Smooth muscle cell (in vitro differentiated cells): Measurements from ENCODE around the gene SPATA17. TPM values are rescaled to one million over a fixed set of nuclear protein-coding genes. Genes with fewer than 3 reads are reported as not detected.

Experiments used
- DNase-seq: peaks from one replicate; lab custom pipeline; 2025; ENCODE audit not compliant: unreplicated experiment; lab: John Stamatoyannopoulos, UW
- H2AFZ ChIP-seq: fragments of 200-600 bp; sonication (generic); 2 replicates; pipeline ENCODE4 v1.6.0; 2016; ENCODE audit warnings: antibody characterized with exemption, low read depth, mild to moderate bottlenecking
- H3F3A ChIP-seq: fragments of 200-600 bp; sonication (generic); 2 replicates; pipeline ENCODE4 v1.6.0; 2017; ENCODE audit warnings: antibody characterized with exemption, low read depth
- H3K27ac ChIP-seq: fragments of 200-600 bp; sonication (generic); 2 replicates; pipeline ENCODE4 v1.5.1; 2016; ENCODE audit warnings: low read depth, mild to moderate bottlenecking
- H3K27me3 ChIP-seq: fragments of 200-600 bp; sonication (generic); 2 replicates; pipeline ENCODE4 v1.6.1; 2016; ENCODE audit warnings: low read depth, mild to moderate bottlenecking
- H3K36me3 ChIP-seq: fragments of 200-600 bp; sonication (generic); 2 replicates; pipeline ENCODE4 v1.5.1; 2016; ENCODE audit warnings: low read depth
- H3K4me1 ChIP-seq: fragments of 200-600 bp; sonication (generic); 2 replicates; pipeline ENCODE4 v1.5.1; 2016; ENCODE audit warnings: low read depth
- H3K4me2 ChIP-seq: fragments of 200-600 bp; sonication (generic); 2 replicates; pipeline ENCODE4 v1.6.0; 2016; ENCODE audit warnings: mild to moderate bottlenecking
- H3K4me3 ChIP-seq: fragments of 200-600 bp; sonication (generic); 2 replicates; pipeline ENCODE4 v1.5.1; 2016; ENCODE audit warnings: mild to moderate bottlenecking
- H3K79me2 ChIP-seq: fragments of 200-600 bp; sonication (generic); 2 replicates; pipeline ENCODE4 v1.6.0; 2016; ENCODE audit warnings: low read depth, mild to moderate bottlenecking
- H3K9ac ChIP-seq: fragments of 200-600 bp; sonication (generic); 2 replicates; pipeline ENCODE4 v1.6.0; 2016; ENCODE audit warnings: low read depth
- H3K9me3 ChIP-seq: fragments of 200-600 bp; sonication (generic); replicated peaks from 2 replicates; pipeline ENCODE4 v1.5.1; 2016; ENCODE audit warnings: low read depth
- H4K20me1 ChIP-seq: fragments of 200-600 bp; sonication (generic); 2 replicates; pipeline ENCODE4 v1.6.0; 2016; ENCODE audit warnings: low read depth
- WGBS: methylation state at CpG from one replicate; pipeline ENCODE4 v1.1.7; 2016; ENCODE audit warnings: low lambda C conversion rate; 5-methylcytosine and 5-hydroxymethylcytosine counted together
- polyA plus RNA-seq: library from polyadenylated mRNA; unstranded; fragments of >200 nt; fragmentation: Nextera tagmentation; extraction: Ambion mirVana; gene quantifications from 2 replicates; pipeline ENCODE4 v1.2.1, GENCODE V29; 2016
- total RNA-seq: library from RNA; depleted of rRNA; stranded (reverse); fragments of >200 nt; gene quantifications from 2 replicates; pipeline ENCODE4 v1.2.3, GENCODE V29; 2014
- TF ChIP-seq, protein P1 (sequence below): fragments of 200-600 bp; sonication (generic); IDR thresholded peaks from 2 replicates; pipeline ENCODE4 v1.5.1; 2017; ENCODE audit warnings: borderline replicate concordance, mild to moderate bottlenecking, antibody characterized with exemption; ENCODE audit not compliant: insufficient read depth, poor library complexity, severe bottlenecking

SPATA17 gene
- total and polyA plus RNA-seq, 2 experiments from 2014 or later = 0.13 to 1.6 TPM

DNA sequence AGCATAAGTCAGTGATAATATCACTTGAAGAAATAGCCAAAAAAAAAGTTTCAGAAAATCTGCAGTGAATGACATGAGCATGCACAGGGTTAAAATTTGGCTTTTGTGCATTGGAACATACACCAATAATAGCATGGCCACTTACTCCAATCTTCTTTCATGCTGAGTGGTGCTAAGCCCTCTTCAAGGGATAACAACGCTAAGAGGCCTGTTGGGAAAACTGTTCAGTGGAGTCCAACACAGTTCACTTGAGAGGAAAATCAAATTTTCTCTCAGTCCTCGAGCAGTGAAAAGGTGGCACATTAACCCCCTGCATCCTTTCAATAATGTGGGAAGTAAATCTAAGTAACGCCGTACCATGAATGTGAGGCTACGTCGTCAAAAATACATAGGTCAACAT is 264.7 kb downstream of the SPATA17 start:
- Histone ChIP-seq H3K9ac (no peak overlapping the region), H3K79me2 (no peaks in the 10 kb centered on the region), H3K4me3 (no peak overlapping the region), H3K27me3 (peaks cover 3% of the 10 kb centered on the region), H3F3A (no peaks in the 10 kb centered on the region), H3K27ac (no peak overlapping the region), H2AFZ (no peak overlapping the region), H4K20me1 (no peaks in the 10 kb centered on the region), H3K36me3 (no peaks in the 10 kb centered on the region), H3K9me3 (no peaks in the 10 kb centered on the region), H3K4me2 (no peak overlapping the region), H3K4me1 (no peaks in the 10 kb centered on the region)
- 87% methylated on average over 6 of the region's 6 CpGs for WGBS
- DNase-seq = no peak
- TF ChIP-seq, protein P1, sequence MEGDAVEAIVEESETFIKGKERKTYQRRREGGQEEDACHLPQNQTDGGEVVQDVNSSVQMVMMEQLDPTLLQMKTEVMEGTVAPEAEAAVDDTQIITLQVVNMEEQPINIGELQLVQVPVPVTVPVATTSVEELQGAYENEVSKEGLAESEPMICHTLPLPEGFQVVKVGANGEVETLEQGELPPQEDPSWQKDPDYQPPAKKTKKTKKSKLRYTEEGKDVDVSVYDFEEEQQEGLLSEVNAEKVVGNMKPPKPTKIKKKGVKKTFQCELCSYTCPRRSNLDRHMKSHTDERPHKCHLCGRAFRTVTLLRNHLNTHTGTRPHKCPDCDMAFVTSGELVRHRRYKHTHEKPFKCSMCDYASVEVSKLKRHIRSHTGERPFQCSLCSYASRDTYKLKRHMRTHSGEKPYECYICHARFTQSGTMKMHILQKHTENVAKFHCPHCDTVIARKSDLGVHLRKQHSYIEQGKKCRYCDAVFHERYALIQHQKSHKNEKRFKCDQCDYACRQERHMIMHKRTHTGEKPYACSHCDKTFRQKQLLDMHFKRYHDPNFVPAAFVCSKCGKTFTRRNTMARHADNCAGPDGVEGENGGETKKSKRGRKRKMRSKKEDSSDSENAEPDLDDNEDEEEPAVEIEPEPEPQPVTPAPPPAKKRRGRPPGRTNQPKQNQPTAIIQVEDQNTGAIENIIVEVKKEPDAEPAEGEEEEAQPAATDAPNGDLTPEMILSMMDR = no peak

DNA sequence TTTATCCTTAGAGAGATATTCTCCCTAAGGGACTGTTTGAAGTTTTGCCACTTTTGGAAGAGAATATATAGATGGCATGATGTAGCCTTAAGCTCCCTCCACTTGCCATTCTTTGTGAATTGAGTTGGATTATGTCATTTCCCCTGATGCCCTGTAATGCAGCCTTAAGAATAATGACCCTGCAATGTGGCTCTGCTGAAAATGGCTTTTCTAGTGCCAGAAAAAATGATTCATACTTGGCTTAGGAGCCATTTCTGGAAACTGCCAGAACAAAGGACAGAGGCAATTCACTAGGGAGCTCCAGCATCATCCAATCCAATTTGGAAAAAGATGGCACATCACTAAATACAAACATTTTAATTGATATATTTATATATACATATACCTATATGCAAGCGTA is 265.3 kb downstream of the SPATA17 start:
- 94% methylated on average over 1 of the region's 1 CpG for WGBS
- H3K9me3 ChIP-seq = no peaks in the 10 kb centered on the region

DNA sequence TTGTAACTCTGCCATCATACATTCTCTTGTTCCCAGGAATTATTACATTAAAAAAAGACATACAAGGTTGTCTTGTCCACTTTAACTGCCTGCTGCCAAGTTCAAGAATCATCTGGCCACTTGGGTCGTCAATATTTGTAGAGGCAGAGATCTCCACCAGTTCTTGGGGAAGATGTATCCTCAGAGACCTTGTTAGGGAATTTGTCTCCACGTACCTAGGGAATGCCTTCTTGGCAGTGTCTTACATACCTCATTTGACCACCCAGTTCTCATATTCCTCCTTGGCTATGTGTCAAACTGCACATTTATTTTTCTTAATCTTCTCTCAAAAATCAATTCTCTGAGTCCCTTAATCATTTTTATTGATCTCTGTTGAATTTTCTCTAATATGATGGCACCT is 266.0 kb downstream of the SPATA17 start:
- Histone ChIP-seq H3K27ac (no peak overlapping the region), H3F3A (no peaks in the 10 kb centered on the region), H3K4me1 (no peaks in the 10 kb centered on the region), H3K4me2 (no peak overlapping the region), H3K36me3 (no peaks in the 10 kb centered on the region), H3K9ac (no peak overlapping the region), H2AFZ (no peak overlapping the region), H4K20me1 (no peaks in the 10 kb centered on the region), H3K4me3 (no peak overlapping the region), H3K27me3 (peaks cover 3% of the 10 kb centered on the region), H3K9me3 (no peaks in the 10 kb centered on the region), H3K79me2 (no peaks in the 10 kb centered on the region)
- TF ChIP-seq, protein P1 = no peak
- WGBS = 87% methylated on average over 2 of the region's 2 CpGs
- DNase-seq = no peak

More for the DNA sequence above, 265.3 kb downstream of the SPATA17 start:
- Histone ChIP-seq H3K9ac (no peak overlapping the region), H3F3A (no peaks in the 10 kb centered on the region), H2AFZ (no peak overlapping the region), H4K20me1 (no peaks in the 10 kb centered on the region), H3K4me3 (no peak overlapping the region), H3K79me2 (no peaks in the 10 kb centered on the region), H3K36me3 (no peaks in the 10 kb centered on the region), H3K4me1 (no peaks in the 10 kb centered on the region), H3K4me2 (no peak overlapping the region), H3K27ac (no peak overlapping the region), H3K27me3 (peaks cover 3% of the 10 kb centered on the region)
- DNase-seq = no peak
- TF ChIP-seq, protein P1 = no peak

DNA sequence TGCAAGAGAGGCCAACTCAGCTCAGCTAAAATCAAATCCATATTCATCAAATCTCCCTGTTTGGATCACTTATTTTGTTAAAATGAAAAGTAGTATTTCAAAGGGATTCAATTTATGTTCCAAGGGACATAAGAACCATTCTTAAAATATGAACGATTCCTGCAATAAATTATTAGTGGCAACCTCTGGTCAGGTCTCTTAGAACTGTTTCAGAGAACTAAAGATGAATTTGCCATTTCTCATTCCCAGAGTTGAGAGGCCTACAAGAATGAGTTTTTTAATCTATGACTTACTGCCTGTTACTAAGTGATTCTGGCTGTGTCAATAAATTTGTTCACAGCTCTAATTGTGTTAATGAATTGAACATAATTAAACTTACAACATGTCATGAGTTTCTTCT is 268.5 kb downstream of the SPATA17 start:
- no peak overlapping the region for H3K4me3 ChIP-seq
- no peak overlapping the region for H3K27ac ChIP-seq

More for the DNA sequence above, 268.5 kb downstream of the SPATA17 start:
- DNase-seq = no peak
- H3K27me3 ChIP-seq = no peaks in the 10 kb centered on the region
- no peaks in the 10 kb centered on the region for H3K4me1 ChIP-seq
- H3K9ac ChIP-seq = no peak overlapping the region
- no peaks in the 10 kb centered on the region for H3F3A ChIP-seq
- no peaks in the 10 kb centered on the region for H3K36me3 ChIP-seq
- 86% methylated on average over 1 of the region's 1 CpG for WGBS
- TF ChIP-seq, protein P1 = no peak
- no peaks in the 10 kb centered on the region for H4K20me1 ChIP-seq
- H3K4me2 ChIP-seq = no peak overlapping the region
- H3K9me3 ChIP-seq = no peaks in the 10 kb centered on the region
- H2AFZ ChIP-seq = no peak overlapping the region
- H3K79me2 ChIP-seq = no peaks in the 10 kb centered on the region
